ENCODE measurements around the gene ZCCHC2. TPM values are rescaled to one million over a fixed set of nuclear protein-coding genes. Genes with fewer than 3 reads are reported as not detected.
A peak's percentile ranks its signal among the peaks of the same experiment; 100 is the strongest.

Gene ZCCHC2
- total and polyA plus RNA-seq, 2 of the 13 experiments (the other 11 are each of a cell fraction or from before 2014, with no cell fraction given), result 62.5 to 76.1 TPM

- TF ChIP-seq ZNF383 (CRISPR knock-in tag; IDR thresholded peaks at IDR 0.05; ENCODE audit: borderline replicate concordance), result no peak
- TF ChIP-seq, protein P1, sequence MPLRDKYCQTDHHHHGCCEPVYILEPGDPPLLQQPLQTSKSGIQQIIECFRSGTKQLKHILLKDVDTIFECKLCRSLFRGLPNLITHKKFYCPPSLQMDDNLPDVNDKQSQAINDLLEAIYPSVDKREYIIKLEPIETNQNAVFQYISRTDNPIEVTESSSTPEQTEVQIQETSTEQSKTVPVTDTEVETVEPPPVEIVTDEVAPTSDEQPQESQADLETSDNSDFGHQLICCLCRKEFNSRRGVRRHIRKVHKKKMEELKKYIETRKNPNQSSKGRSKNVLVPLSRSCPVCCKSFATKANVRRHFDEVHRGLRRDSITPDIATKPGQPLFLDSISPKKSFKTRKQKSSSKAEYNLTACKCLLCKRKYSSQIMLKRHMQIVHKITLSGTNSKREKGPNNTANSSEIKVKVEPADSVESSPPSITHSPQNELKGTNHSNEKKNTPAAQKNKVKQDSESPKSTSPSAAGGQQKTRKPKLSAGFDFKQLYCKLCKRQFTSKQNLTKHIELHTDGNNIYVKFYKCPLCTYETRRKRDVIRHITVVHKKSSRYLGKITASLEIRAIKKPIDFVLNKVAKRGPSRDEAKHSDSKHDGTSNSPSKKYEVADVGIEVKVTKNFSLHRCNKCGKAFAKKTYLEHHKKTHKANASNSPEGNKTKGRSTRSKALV (CRISPR knock-in tag; IDR thresholded peaks at IDR 0.05), result no peak
- TF ChIP-seq KDM3A (CRISPR knock-in tag; IDR thresholded peaks at IDR 0.05; ENCODE audit: low read depth), result peak; percentile 98
- TF ChIP-seq, protein P2, sequence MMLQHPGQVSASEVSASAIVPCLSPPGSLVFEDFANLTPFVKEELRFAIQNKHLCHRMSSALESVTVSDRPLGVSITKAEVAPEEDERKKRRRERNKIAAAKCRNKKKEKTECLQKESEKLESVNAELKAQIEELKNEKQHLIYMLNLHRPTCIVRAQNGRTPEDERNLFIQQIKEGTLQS (CRISPR knock-in tag; IDR thresholded peaks at IDR 0.05), result no peak; the same call in 1 of the 2 replicates
- TF ChIP-seq CREB1 (IDR thresholded peaks at IDR 0.05), result peak; percentile 91
- TF ChIP-seq CREB1 (CRISPR knock-in tag; IDR thresholded peaks at IDR 0.05), result peak; percentile 94
- TF ChIP-seq SP2 (CRISPR knock-in tag; IDR thresholded peaks at IDR 0.05), result peak; percentile 66
- 0 out of 2 replicates have a peak, but pooled peaks have one; percentile 41 for TF ChIP-seq ZBTB8A (CRISPR knock-in tag; IDR thresholded peaks at IDR 0.05; ENCODE audit: borderline replicate concordance, low read depth)
- no peak for TF ChIP-seq NCOA5 (CRISPR knock-in tag; IDR thresholded peaks at IDR 0.05)
- TF ChIP-seq, protein P3, sequence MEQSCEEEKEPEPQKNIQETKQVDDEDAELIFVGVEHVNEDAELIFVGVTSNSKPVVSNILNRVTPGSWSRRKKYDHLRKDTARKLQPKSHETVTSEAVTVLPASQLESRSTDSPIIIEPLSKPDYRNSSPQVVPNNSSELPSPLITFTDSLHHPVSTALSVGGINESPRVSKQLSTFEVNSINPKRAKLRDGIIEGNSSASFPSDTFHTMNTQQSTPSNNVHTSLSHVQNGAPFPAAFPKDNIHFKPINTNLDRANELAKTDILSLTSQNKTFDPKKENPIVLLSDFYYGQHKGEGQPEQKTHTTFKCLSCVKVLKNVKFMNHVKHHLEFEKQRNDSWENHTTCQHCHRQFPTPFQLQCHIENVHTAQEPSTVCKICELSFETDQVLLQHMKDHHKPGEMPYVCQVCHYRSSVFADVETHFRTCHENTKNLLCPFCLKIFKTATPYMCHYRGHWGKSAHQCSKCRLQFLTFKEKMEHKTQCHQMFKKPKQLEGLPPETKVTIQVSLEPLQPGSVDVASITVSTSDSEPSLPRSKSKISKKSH (CRISPR knock-in tag; IDR thresholded peaks at IDR 0.05; ENCODE audit: borderline replicate concordance), result peak; percentile 95
- TF ChIP-seq CAMTA2 (CRISPR knock-in tag; IDR thresholded peaks at IDR 0.05; ENCODE audit: borderline replicate concordance), result no peak
- TF ChIP-seq, protein P4, sequence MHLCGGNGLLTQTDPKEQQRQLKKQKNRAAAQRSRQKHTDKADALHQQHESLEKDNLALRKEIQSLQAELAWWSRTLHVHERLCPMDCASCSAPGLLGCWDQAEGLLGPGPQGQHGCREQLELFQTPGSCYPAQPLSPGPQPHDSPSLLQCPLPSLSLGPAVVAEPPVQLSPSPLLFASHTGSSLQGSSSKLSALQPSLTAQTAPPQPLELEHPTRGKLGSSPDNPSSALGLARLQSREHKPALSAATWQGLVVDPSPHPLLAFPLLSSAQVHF (CRISPR knock-in tag; IDR thresholded peaks at IDR 0.05), result peak; percentile 90
- no peak for TF ChIP-seq ZNF512 (CRISPR knock-in tag; IDR thresholded peaks at IDR 0.05)
- TF ChIP-seq, protein P5, sequence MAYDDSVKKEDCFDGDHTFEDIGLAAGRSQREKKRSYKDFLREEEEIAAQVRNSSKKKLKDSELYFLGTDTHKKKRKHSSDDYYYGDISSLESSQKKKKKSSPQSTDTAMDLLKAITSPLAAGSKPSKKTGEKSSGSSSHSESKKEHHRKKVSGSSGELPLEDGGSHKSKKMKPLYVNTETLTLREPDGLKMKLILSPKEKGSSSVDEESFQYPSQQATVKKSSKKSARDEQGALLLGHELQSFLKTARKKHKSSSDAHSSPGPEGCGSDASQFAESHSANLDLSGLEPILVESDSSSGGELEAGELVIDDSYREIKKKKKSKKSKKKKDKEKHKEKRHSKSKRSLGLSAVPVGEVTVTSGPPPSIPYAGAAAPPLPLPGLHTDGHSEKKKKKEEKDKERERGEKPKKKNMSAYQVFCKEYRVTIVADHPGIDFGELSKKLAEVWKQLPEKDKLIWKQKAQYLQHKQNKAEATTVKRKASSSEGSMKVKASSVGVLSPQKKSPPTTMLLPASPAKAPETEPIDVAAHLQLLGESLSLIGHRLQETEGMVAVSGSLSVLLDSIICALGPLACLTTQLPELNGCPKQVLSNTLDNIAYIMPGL (CRISPR knock-in tag; IDR thresholded peaks at IDR 0.05; ENCODE audit: borderline replicate concordance in 1 of 2, low read depth in 1 of 2), result peak; percentile 82 to 98; a peak in 3 of 4 replicates
- peak; percentile 91 for TF ChIP-seq MXD1 (CRISPR knock-in tag; IDR thresholded peaks at IDR 0.05)
- no peak for TF ChIP-seq PBX2 (CRISPR knock-in tag; IDR thresholded peaks at IDR 0.05)
- no peak for TF ChIP-seq SMARCE1 (IDR thresholded peaks at IDR 0.05; ENCODE audit: borderline replicate concordance)
- no peak for TF ChIP-seq ZNF773 (CRISPR knock-in tag; IDR thresholded peaks at IDR 0.05; ENCODE audit: borderline replicate concordance)
These were observed at the start of gene ZCCHC2 (continued) for GRCh38 chr18:62522504-62523254.
